Eye (tissue), 1 donor: ENCODE results near the gene MC1R.
A peak's percentile ranks its signal among the peaks of the same experiment; 100 is the strongest.
"Not testable (repeated sequence)": the region's sequence is repeated elsewhere in the genome, so short reads cannot be mapped to it uniquely, and the experiment has no call there.

Experiments used
- DNase-seq: peaks from one replicate; pipeline ENCODE4 v3.0.0-alpha.2; 2015

Gene MC1R

DNA sequence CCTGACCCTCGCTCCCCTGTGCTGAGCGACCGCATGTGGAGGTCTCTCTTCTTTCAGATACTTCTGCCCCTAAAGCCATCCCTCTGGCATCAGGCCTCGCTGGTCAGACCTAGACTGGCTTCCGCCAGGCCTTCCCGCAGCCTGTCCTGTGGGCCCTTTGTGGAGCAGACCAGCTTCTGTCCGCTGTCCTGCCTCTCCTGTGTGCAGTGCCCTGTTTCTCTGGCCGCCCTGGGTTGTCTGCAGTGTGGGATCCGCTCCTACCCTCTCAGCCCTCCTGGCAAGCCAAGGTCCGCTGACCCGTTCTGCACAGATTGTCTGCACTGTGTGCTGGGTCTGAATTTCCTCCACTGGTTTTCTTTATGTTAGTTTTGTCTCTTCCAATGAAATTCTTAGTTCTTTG, 21.5 kb upstream of the MC1R start:
- DNase-seq: no peak

DNA sequence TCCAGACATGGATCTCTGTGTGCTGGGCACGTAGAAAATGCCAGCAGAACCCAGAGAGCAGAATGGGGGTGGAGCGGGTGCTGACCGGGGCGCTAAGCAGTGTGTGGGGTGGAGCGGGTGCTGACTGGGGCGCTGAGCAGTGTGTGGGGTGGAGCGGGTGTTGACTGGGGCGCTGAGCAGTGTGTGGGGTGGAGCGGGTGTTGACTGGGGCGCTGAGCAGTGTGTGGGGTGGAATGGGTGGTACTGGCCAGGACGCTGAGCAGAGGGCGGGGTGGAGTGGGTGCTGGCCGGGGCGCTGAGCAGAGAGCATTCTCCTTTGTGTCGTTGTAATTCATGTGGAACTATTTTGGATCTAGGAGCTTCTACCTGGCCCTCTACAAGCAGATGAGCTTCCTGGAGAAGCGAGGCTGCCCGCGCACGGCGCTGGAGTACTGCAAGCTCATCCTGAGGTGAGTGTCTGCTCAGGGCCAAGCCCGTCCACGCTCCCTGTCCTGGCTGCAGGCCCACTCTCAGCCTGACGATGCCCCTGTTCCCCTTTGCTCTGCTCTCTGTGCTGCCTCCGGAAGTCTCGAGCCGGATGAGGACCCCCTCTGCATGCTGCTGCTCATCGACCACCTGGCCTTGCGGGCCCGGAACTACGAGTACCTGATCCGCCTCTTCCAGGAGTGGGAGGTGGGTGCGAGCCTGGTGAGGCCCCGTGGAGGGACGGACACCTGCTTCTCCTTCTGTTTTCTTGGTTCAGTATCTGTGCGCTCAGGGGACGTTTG, 20.3 kb upstream of the MC1R start:
- no peak for DNase-seq

DNA sequence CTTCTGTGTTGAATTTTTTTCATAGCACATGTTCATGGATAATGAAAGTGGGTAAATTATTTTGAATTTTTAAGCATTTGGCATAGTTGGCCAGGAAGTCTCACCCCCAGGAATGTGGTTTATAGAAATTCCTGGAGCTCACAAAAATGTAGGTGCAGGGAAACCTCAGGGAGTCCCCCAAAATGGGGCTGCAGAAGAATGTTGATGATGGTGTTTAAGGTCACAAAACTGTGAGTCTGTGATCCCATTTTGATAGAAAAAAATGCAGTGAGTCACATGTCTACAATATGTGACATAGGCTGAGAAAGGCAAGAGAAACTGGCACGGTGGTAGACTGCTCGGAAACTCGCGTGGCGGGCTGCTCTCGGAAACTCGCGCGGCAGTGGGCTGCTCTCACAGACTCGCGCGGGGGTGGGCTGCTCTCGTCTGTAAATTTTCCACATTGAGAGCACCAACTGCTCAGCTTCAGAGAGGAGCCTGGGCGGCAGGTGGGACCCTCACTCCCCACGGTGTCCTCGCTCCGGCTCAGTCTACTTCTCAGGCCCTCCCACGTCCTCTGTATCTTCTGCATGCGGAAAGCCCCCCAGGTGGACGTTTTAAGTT, 18.7 kb upstream of the MC1R start:
- DNase-seq: no peak

DNA sequence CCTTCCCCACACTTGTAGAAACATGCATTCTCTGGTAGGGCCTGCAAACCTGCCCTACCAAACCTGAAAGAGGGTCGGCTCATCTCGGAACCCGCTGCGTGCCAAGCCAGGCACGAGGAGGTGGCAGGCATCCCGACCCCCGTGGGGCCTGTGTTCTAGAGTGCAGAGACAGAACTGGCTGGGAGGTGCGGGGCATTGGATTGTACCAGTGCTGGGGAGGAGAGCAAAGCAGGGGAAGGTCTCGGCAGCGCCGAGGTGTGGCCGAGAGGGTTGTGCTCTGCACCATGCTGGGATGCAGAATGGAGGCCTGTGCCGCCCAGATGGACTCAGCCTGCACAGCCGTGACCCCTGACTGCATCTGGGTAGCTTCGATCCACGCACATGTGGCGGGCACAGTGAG, 17.8 kb upstream of the MC1R start:
- no peak for DNase-seq

DNA sequence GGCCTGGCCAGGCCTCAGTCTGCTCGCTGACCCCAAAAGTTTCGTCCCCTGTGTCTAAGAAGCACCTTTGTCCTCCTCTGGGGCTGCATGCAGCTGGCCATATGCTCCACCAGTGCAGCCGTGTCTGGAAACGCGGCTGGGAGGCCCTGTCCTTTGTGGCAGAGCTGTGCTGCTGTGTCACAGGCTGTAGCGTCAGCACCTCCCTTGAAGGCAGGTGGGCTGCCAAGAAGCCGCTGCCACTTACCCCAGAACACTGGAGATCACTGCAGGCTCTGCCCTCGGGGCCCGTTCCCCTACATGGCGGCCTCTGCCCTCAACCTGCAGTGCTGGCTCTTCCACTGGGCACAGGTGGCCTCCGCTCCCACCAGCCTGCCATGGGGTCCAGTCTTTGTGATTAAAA, 15.7 kb upstream of the MC1R start:
- DNase-seq: no peak

DNA sequence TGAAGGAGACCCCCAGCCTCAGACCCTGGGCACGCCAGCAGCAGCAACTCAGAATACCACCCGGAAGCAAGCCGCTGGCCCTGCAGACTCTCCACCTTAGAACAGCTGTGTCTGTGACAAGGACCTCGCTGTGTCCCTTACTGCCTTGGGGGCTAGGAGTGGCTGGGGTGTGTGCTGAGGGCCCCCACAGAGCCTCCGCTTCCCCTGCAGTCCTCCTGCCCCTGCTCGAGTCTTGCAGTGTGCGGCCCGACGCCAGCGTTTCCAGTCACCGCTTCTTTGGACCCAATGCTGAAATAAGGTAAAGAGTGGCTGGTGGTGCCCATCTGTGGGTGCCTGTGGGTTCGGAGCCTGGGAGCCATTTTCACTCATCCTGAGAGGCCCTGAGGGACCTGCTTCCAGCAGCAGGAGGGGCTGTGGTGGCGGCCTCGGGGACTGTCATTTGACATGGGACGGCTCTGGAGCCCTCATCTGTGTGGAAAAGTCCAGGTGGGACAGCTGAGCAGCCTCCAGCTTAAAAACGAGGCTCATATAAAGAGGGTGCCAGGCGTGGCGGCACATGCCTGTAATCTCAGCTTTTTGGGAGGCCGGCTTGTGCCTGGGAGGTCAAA, 14.7 kb upstream of the MC1R start:
- no peak for DNase-seq

DNA sequence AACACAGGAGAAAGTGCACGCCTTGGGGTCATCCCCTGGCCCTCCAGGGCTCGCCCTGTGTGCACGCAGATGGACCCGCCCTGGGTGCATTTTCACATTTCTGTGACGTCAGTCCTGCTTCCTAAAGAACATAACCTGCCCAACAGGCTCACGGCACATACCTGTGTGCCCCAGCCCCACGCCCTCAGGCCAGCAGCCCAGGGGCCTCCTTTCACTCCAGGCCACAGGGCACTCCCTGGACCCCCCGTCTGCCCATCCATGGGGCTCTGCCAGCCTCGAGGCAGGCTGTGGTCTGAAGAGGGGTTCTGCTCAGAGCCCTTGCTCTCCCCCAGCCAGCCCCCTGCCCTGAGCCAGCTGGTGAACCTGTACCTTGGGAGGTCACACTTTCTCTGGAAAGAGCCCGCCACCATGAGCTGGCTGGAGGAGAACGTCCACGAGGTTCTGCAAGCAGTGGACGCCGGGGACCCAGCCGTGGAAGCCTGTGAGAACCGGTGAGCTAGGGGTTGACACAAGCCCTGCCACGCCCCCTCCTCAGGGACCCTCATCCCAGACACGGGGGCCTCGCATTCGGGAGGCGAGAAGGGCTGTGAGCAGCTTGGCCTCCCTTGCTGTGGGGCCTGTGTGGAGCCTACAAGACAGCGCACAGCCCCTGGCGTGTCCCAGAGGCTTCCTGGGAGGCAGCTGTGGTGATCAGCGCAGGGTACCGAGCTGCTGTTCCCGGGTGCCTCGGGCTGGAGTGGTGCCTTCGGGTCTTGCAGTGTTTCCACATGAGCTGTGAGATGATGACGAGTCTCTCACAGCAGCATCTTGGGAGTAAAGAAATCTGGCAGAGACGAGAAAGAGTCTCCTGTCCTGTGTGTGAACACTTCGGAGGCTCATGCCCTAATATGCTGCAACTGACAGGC, 13.8 kb upstream of the MC1R start:
- no peak for DNase-seq

DNA sequence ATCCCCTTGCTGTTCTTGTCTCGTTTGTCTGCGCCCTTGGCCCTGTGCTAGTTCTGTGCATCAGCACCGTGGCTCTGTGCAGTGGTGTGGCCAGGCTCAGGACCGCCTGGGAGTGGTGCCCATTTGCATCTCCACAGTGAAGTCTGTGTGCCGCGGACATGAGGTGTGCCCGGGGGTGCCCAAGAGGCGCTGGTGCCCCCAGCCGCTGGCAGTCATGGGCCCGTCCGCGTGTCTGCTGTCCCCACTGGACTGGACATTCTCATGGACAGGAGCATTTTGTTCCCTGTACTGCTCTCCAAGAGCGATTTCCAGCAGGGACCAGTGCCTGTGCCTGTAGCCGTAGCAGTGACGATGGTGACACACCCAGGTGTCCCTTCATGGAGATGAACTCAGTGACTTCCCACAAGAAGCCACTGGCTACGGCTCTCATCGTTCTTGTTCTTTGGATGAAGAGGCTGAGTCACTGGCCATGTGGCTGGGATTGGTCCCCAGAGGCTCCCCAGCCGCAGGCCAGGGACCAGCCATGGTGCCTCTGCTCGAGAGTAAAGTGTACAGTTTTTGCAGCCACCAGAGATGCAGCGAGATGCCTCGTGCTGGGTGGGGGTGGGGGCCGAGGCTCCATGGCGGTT, 13.0 kb upstream of the MC1R start:
- DNase-seq: no peak

DNA sequence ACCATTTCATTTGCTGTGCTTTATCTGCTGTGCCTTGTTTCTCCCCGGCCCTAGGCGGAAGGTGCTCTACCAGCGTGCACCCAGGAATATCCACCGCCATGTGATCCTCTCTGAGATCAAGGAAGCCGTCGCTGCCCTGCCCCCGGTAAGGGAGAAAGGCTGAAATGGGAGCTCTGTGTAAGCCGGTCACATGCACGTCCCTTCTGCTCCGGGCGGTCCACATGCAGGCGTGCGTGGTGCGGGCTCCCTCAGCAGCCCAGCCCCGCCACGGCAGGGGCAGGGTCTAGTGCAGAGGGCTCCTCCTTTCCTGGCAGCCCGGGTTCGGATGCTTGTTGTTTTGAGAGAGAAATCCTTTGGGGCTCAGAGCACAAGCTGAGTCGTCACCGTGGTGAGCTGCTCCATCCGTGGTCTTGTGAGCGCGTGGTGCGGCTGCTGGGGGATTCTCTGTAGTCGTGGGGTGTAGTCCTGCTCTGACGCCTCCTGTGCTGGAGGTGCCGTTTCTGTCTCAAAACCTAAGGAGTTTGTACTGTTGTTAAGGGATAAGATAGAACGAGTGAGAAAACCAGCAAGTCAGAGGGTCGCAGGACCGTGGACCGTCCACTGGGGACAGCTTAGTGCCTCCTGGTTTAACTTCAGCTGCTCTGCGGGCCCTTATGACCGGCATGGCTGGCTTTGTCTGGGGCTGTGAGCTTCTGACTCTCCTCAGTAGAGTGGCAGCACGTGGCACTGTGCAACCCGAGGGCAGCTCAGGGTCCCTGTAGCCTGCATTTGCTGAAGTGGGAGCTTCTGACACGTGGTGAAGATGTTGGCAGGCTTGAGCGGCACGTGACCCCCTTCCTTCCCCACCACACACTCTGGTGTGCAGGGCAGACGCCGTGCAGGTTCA, 12.3 kb upstream of the MC1R start:
- DNase-seq: no peak

DNA sequence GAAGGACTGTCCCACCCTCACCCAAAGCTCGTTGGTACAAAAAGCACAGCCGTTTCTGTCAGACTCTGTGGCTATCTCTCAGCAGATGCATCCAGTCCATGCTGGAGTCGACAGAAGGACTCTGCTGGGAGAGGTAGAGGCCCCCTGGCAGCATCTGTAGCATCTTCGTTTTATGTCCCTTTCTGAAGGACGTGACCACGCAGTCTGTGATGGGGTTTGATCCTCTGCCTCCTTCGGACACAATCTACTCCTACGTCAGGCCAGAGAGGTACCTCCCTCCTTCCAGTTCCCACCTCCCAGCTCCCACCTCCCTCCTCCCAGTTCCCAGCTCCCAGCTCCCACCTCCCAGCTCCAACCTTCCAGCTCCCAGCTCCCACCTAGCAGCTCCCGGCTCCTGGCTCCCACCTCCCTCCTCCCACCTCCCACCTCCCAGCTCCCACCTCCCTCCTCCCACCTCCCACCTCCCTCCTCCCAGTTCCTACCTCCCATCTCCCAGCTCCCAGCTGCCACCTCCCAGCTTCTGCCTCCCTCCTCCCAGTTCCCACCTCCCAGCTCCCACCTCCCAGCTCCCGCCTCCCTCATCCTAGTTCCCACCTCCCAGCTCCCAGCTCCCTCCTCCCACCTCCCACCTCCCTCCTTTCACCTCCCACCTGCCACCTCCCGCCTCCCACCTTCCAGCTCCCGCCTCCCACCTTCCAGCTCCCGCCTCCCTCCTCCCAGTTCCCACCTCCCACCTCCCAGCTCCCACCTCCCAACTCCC, 11.4 kb upstream of the MC1R start:
- DNase-seq: no peak

DNA sequence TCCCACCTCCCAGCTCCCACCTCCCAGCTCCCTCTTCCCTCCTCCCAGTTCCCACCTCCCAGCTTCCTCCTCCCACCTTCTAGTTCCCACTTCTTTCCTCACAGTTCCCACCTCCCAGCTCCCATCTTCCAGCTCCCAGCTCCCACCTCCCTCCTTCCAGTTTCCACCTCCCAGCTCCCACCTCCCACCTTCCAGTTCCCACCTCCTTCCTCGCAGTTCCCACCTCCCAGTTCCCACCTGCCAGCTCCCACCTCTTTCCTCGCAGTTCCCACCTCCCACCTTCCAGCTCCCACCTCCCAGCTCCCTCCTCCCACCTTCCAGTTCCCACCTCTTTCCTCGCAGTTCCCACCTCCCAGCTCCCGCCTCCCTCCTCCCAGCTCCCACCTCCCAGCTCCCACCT, 10.4 kb upstream of the MC1R start:
- no peak for DNase-seq

DNA sequence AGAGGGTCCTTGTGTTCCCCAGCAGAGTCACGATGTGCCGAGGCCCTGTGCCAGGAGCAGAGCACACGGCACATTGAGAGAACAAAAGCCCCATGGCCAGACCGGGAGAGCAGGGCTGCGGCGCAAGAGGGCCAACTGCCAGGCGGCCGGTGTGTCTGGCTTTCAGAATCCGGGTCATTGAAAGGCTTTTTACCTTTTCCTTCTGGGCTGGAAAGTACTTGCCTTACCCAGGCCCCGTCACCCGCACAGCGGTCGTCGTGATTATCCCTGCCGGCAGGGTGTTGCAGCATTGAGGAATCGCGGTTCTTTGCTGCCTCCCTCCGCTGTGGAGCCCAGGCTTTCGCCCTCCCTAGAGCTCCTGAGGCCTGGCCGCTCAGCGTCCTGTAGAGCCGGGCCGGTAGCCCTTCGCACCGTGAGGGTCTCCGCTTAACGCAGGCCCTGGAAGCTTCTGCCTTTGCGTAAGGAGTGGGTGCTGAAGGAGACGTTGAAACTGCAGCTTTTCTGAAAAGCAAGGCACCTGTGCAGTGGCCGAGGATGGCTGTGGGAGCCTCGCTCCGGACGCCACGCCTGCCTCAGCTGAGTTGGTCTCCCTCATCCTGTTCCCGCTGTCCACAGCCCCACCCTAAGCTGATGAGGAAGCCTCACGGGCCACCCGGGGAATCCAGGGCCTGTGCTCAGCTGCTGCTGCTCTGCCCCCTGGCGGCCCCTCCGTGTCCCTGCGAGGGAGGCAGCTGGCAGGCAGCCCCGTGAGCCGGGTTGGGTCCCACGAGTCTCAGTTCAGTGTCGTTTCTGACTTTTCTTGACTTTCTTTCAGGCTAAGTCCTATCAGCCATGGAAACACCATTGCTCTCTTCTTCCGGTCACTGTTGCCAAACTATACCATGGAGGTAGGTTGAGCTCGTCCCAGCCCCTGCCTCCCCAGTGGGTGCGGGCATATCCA, 8.6 kb upstream of the MC1R start:
- DNase-seq: peak; percentile 84

DNA sequence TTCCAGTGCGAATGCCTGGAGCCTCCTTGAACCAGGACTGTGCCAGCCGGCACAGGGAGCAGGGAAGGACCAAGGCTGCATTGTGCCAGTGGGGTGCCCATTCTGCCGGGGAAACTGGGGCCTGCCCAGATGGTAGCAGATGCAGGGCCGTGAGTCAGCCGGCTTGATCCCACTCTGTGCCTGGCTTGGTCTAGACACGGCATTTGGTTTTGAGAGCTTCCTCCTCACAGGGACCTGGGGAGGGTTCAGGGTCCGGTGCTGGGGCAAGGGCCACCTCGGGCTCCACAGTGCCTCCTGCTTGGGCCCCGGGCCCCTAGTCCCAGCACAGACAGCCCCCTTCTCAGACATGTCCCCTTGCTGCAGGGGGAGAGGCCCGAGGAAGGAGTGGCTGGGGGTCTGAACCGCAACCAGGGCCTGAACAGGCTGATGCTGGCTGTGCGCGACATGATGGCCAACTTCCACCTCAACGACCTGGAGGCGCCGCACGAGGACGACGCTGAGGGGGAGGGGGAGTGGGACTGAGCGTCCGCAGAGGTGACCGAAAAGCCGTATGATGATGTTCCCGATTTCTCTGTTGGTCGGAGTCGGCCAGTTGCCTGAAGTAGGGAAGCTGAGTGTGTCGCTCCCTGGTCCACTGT, 7.8 kb upstream of the MC1R start:
- DNase-seq: no peak

DNA sequence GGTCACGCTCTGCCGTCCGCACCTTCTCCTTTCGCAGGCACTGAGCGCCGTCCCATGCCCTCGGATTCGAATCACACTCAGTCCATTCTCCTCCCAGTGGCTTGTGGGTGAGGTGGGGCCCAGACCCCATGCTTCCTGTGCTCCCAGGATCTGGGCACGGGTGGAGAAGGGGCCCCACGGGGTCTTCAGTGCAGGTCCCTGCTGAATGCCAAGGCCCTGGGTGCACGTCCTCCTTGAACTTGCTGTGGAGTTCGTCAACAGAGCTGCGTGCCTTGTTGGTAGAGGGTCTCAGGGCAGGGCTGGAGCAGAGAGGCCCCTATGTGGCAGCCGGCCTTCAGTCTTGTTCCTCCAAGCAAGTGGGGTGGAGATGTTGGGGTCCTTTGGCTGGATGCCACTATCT, 7.3 kb upstream of the MC1R start:
- no peak for DNase-seq

DNA sequence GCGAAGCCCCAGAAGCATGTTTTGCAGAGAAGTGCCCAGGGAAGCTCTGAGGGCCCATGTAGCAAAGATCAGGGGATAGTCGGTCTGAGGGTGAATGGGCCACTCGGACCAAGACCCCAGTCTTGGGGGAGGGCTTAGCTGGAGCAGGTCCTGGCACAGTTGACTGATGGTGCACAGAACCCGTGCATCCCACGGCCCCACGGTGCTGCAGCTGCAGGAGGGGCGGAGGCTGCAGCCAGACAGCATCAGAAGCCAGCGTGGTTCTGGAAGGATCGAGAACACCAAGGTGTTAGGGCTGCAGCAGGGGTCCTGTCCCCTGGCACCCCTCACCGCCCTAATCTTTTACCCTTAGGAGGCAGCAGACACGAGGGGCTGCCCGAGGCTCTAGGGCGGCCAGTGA, 6.5 kb upstream of the MC1R start:
- no peak for DNase-seq

DNA sequence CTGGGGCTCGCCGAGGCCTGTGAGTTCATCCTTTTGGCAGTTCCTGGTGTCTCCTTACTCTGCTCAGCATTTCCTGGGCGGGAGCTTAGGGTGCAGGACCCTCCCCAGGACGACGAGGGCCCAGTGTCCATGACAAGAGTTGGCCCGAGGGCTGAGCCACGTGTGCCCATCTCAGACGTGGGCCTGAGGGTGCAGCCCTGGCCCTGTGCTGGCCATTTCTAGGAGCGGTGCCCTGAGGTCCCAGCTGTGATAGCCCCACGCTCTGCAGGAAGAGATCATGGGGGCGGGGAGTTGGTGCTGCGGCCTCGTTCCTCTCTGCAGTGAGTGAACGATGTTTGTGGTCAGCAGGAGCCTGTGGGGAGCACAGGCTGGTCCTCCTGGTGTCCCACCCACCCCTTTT, 6.0 kb upstream of the MC1R start:
- DNase-seq: no peak

DNA sequence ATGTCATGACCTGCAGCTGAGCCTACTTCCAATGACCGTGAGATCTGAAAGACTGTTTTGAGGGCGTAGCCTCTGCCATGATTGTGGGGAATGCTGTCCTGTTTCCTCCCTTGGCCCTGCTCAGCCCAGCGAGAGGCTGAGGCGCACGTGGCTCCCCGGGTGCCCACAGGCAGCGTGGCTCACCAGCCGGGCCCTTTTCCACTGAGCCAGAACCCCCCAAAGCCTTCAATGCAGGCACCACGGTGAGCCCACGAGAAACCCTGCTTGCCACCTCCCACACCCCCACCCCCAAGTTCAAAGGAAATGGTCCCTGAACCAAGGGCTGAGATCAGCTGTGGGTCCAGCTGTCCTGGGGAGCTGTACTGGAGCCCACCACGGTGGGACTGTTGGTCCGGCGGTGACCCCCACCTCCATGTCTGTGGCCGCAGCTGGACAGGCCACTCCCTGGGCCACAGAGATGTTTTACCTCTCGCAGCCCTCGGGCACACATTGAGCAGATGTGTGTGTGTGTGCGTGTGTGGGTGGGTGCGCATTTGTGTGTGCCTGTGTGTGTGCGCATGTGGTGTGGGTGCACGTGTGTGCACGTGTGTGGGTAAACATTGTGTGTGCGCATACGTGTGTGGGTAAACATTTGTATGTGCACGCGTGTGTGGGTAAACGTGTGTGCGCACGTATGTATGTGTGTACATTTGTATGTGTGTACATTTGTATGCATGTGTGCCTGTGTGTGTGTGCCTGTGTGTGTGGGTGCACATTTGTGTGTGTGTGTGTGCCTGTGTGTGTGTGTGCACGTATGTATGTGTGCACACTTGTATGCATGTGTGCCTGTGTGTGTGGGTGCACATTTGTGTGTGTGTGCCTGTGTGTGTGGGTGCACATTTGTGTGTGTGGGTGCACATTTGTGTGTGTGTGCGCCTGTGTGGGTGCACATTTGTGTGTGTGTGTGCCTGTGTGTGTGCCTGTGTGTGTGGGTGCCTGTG, 5.0 kb upstream of the MC1R start:
- DNase-seq: no peak

DNA sequence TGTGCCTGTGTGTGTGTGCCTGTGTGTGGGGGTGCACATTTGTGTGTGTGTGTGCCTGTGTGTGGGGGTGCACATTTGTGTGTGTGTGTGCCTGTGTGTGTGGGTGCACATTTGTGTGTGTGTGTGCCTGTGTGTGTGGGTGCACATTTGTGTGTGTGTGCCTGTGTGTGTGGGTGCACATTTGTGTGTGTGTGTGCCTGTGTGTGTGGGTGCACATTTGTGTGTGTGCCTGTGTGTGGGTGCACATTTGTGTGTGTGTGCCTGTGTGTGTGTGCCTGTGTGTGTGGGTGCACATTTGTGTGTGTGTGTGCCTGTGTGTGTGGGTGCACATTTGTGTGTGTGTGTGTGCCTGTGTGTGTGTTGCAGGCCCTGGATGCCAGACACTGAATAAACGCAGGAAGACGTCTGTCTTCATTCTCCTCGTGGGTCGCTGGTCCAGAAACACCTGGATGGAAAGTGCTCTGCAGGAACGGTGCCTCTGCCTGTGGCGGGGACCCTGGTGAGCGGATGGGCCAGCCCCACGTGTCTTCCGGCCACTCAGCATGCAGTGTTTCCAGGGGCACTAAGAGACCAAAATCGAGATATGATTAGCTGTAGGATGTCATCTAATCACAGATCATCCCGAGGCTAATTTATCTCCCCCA, 3.9 kb upstream of the MC1R start:
- not testable (repeated sequence) for DNase-seq
